ENCODE data around the gene GUCA2A. TPM values are rescaled to one million over a fixed set of nuclear protein-coding genes. Genes with fewer than 3 reads are reported as not detected.

GUCA2A gene
- total RNA-seq, 1 donor from 2014 or later, result 2.9 TPM

- no peaks in the 10 kb centered on the region for H3K36me3 Mint-ChIP-seq
- peaks cover 5% of the 10 kb centered on the region for H3K27me3 Mint-ChIP-seq
- H3K4me3 Mint-ChIP-seq, result no peak within 1 kb of the TSS
- TF ChIP-seq CTCF (conservative IDR thresholded peaks at IDR 0.05), result no peak
- H3K9me3 Mint-ChIP-seq, result no peaks in the 10 kb centered on the region
- no peak for DNase-seq (ENCODE audit: extremely low spot score, unreplicated experiment)
- no peaks in the 10 kb centered on the region for H3K4me1 Mint-ChIP-seq (ENCODE audit: unreplicated experiment)
- peak within 1 kb of the TSS; percentile 9 for H3K27ac Mint-ChIP-seq
Measured at GRCh38 chr1:42152907-42153600, 11.5 kb downstream of the GUCA2A start, which contains the start of gene GUCA2B. Gene GUCA2B, plus strand, starts transcription at chr1:42153410. Its CDS starts 41 bp downstream, at chr1:42153451.

GRCh38 chr1:42152119-42152518 is 12.4 kb downstream of the GUCA2A start:
- Mint-ChIP-seq H3K4me3 (no peak overlapping the region), H3K27me3 (peaks cover 5% of the 10 kb centered on the region), H3K9me3 (no peaks in the 10 kb centered on the region), H3K4me1 (ENCODE audit: unreplicated experiment) (no peaks in the 10 kb centered on the region), H3K27ac (peak overlapping the region; percentile 9), H3K36me3 (no peaks in the 10 kb centered on the region)
- TF ChIP-seq CTCF (conservative IDR thresholded peaks at IDR 0.05), result no peak
- DNase-seq (ENCODE audit: extremely low spot score, unreplicated experiment), result no peak

- H3K9me3 Mint-ChIP-seq, result no peaks in the 10 kb centered on the region
- no peak overlapping the region for H3K27ac Mint-ChIP-seq
- TF ChIP-seq CTCF (conservative IDR thresholded peaks at IDR 0.05), result no peak
- H3K4me3 Mint-ChIP-seq, result no peak overlapping the region
- H3K4me1 Mint-ChIP-seq (ENCODE audit: unreplicated experiment), result no peaks in the 10 kb centered on the region
- peaks cover 5% of the 10 kb centered on the region for H3K27me3 Mint-ChIP-seq
- no peak for DNase-seq (ENCODE audit: extremely low spot score, unreplicated experiment)
- H3K36me3 Mint-ChIP-seq, result no peaks in the 10 kb centered on the region
Measured at GRCh38 chr1:42150651-42151050, 13.9 kb downstream of the GUCA2A start.

DNA sequence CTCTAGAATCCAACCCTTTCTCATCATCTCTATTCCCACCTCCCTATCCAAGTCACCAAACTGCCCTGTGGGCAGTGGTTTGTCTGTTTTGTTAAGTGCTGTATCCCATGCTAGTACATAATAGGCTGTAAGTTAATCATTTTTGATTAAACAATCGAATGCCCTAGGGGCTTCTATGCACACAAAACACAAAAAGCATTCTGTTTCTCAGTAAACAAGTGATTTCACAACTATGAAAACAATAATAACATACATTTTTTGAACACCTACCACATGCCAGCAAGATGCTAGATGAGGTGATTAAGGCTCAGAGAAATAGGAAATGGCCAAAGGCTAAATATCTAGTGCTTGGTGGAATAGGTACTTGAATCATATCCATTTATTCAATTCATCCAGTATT is 16.4 kb downstream of the GUCA2A start:
- TF ChIP-seq CTCF (conservative IDR thresholded peaks at IDR 0.05), result no peak
- no peak for DNase-seq (ENCODE audit: extremely low spot score, unreplicated experiment)
- H3K27ac Mint-ChIP-seq, result no peak overlapping the region
- H3K4me3 Mint-ChIP-seq, result no peak overlapping the region
- H3K9me3 Mint-ChIP-seq, result no peaks in the 10 kb centered on the region
- H3K36me3 Mint-ChIP-seq, result no peaks in the 10 kb centered on the region
- peaks cover 8% of the 10 kb centered on the region for H3K27me3 Mint-ChIP-seq
- no peaks in the 10 kb centered on the region for H3K4me1 Mint-ChIP-seq (ENCODE audit: unreplicated experiment)

- Mint-ChIP-seq H3K4me1 (ENCODE audit: unreplicated experiment) (no peaks in the 10 kb centered on the region), H3K27ac (no peak overlapping the region)
- peak; percentile 76 for DNase-seq (ENCODE audit: extremely low spot score, unreplicated experiment)
Measured at GRCh38 chr1:42146626-42147320, 17.8 kb downstream of the GUCA2A start.

More at GRCh38 chr1:42146626-42147320, 17.8 kb downstream of the GUCA2A start:
- Mint-ChIP-seq H3K36me3 (no peaks in the 10 kb centered on the region), H3K27me3 (peaks cover 12% of the 10 kb centered on the region), H3K9me3 (no peaks in the 10 kb centered on the region), H3K4me3 (no peak overlapping the region)
- peak; percentile 82 for TF ChIP-seq CTCF (conservative IDR thresholded peaks at IDR 0.05)

Data from type B pancreatic cell (in vitro differentiated cells).